IMR-90 (cell line): Measurements from ENCODE around the gene NTRK2.

ENCODE experiments used
- CTCF ChIP-seq: conservative IDR thresholded peaks from 2 replicates; pipeline ENCODE4 v1.5.1; 2012; ENCODE audit warnings: mild to moderate bottlenecking, low read depth, low read length, improper control_type of control experiment
- MAFK ChIP-seq: IDR thresholded peaks from 2 replicates; pipeline ENCODE4 v1.6.1; 2012; ENCODE audit warnings: low read depth, low read length, improper control_type of control experiment
- POLR2A ChIP-seq: IDR thresholded peaks from 2 replicates; pipeline ENCODE4 v1.6.1; 2012; ENCODE audit warnings: mild to moderate bottlenecking, low read depth, low read length
- RAD21 ChIP-seq: IDR thresholded peaks from 2 replicates; pipeline ENCODE4 v1.6.1; 2012; ENCODE audit warnings: low read length, improper control_type of control experiment
- RFX5 ChIP-seq: IDR thresholded peaks from 2 replicates; pipeline ENCODE4 v1.8.0; 2012; ENCODE audit warnings: low read depth, mild to moderate bottlenecking, low read length, moderate library complexity
- USF2 ChIP-seq: fragments of 150-350 bp; IDR thresholded peaks from 2 replicates; pipeline ENCODE4 v1.6.1; 2017; ENCODE audit warnings: mild to moderate bottlenecking, antibody characterized with exemption, low read length, low read depth

- TF ChIP-seq RAD21 (no peak), CTCF (no peak), POLR2A (no peak), MAFK (no peak), RFX5 (no peak), USF2 (no peak)
Measured at GRCh38 chr9:84621811-84622210, 47.7 kb upstream of the NTRK2 start.
